NCI-H524 (cell line): ENCODE results near the gene CD276.
"Not testable (repeated sequence)": the region's sequence is repeated elsewhere in the genome, so short reads cannot be mapped to it uniquely, and the experiment has no call there.

Source experiments
- DNase-seq, 2 experiments: peaks; one replicate each; lab custom pipeline; 2025; lab: John Stamatoyannopoulos, UW

The CD276 gene

GRCh38 chr15:73710321-73710720 is 26.1 kb downstream of the CD276 start:
- no peak for DNase-seq

GRCh38 chr15:73711526-73711925 is 27.3 kb downstream of the CD276 start:
- no peak for DNase-seq

GRCh38 chr15:73712107-73712506 is 27.9 kb downstream of the CD276 start:
- DNase-seq = no peak

- no peak for DNase-seq
Observed at GRCh38 chr15:73714695-73715301, 30.6 kb downstream of the CD276 start.

GRCh38 chr15:73715417-73715816 is 31.2 kb downstream of the CD276 start:
- DNase-seq = no peak

- no peak for DNase-seq
Observed at GRCh38 chr15:73716417-73716816, 32.2 kb downstream of the CD276 start.

GRCh38 chr15:73717206-73717605 is 33.0 kb downstream of the CD276 start:
- DNase-seq = no peak

GRCh38 chr15:73717802-73718201 is 33.6 kb downstream of the CD276 start:
- DNase-seq = no peak

GRCh38 chr15:73718694-73719093 is 34.5 kb downstream of the CD276 start:
- DNase-seq = no peak

GRCh38 chr15:73722425-73722824 is 38.2 kb downstream of the CD276 start:
- DNase-seq = no peak

- no peak for DNase-seq
Observed at GRCh38 chr15:73723191-73723590, 39.0 kb downstream of the CD276 start.

GRCh38 chr15:73724212-73724611 is 40.0 kb downstream of the CD276 start:
- no peak for DNase-seq

- no peak for DNase-seq
Observed at GRCh38 chr15:73727330-73727976, 43.3 kb downstream of the CD276 start.

GRCh38 chr15:73732051-73732450 is 47.9 kb downstream of the CD276 start:
- DNase-seq = not testable (repeated sequence)

- DNase-seq = no peak
Observed at GRCh38 chr15:73732930-73733329, 48.7 kb downstream of the CD276 start.

- DNase-seq = no peak
Observed at GRCh38 chr15:73737535-73737934, 53.4 kb downstream of the CD276 start.

GRCh38 chr15:73740152-73741048 is 56.2 kb downstream of the CD276 start:
- DNase-seq = no peak

- DNase-seq = no peak
Observed at GRCh38 chr15:73741321-73741836, 57.2 kb downstream of the CD276 start.

GRCh38 chr15:73744293-73744692 is 60.1 kb downstream of the CD276 start:
- DNase-seq = no peak

GRCh38 chr15:73745073-73745472 is 60.9 kb downstream of the CD276 start:
- DNase-seq = no peak

- no peak for DNase-seq
Observed at GRCh38 chr15:73746261-73746660, 62.1 kb downstream of the CD276 start.

- DNase-seq = no peak
Observed at GRCh38 chr15:73746883-73747282, 62.7 kb downstream of the CD276 start.
